Measurements from ENCODE around the gene CCSER1.

CCSER1 gene

GRCh38 chr4:90093526-90093925, 33.7 kb upstream of the CCSER1 start:
- Histone ChIP-seq H3K79me2 (ENCODE audit: control insufficient read depth, low read length) (no peaks in the 10 kb centered on the region), H3K27ac (ENCODE audit: low read depth, low read length) (no peak overlapping the region), H3K36me3 (ENCODE audit: control insufficient read depth, low read length) (no peaks in the 10 kb centered on the region), H3K9me3 (ENCODE audit: control insufficient read depth, insufficient read depth, low read length) (no peaks in the 10 kb centered on the region), H3K4me2 (ENCODE audit: low read length) (no peak overlapping the region), H3K4me1 (ENCODE audit: control insufficient read depth, low read length) (no peaks in the 10 kb centered on the region), H3K9me2 (replicated peaks; ENCODE audit: control insufficient read depth, low read length) (no peaks in the 10 kb centered on the region), H4K20me1 (ENCODE audit: control insufficient read depth, insufficient read depth, low read depth, low read length) (no peaks in the 10 kb centered on the region), H3K4me3 (ENCODE audit: low read length) (no peak overlapping the region), H3K27me3 (ENCODE audit: control insufficient read depth, low read length) (no peaks in the 10 kb centered on the region), H3F3A (ENCODE audit: control insufficient read depth, insufficient read depth) (no peaks in the 10 kb centered on the region)
- no peak for TF ChIP-seq EZH2phosphoT487 (IDR thresholded peaks at IDR 0.05; ENCODE audit: borderline replicate concordance, low read length)
- TF ChIP-seq, protein P1, sequence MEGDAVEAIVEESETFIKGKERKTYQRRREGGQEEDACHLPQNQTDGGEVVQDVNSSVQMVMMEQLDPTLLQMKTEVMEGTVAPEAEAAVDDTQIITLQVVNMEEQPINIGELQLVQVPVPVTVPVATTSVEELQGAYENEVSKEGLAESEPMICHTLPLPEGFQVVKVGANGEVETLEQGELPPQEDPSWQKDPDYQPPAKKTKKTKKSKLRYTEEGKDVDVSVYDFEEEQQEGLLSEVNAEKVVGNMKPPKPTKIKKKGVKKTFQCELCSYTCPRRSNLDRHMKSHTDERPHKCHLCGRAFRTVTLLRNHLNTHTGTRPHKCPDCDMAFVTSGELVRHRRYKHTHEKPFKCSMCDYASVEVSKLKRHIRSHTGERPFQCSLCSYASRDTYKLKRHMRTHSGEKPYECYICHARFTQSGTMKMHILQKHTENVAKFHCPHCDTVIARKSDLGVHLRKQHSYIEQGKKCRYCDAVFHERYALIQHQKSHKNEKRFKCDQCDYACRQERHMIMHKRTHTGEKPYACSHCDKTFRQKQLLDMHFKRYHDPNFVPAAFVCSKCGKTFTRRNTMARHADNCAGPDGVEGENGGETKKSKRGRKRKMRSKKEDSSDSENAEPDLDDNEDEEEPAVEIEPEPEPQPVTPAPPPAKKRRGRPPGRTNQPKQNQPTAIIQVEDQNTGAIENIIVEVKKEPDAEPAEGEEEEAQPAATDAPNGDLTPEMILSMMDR (IDR thresholded peaks at IDR 0.05; ENCODE audit: low read depth, low read length, poor library complexity, severe bottlenecking) = no peak

- H3F3A ChIP-seq (ENCODE audit: control insufficient read depth, insufficient read depth) = no peaks in the 10 kb centered on the region
- H3K79me2 ChIP-seq (ENCODE audit: control insufficient read depth, low read length) = no peaks in the 10 kb centered on the region
- no peaks in the 10 kb centered on the region for H4K20me1 ChIP-seq (ENCODE audit: control insufficient read depth, insufficient read depth, low read depth, low read length)
- H3K9me3 ChIP-seq (ENCODE audit: control insufficient read depth, insufficient read depth, low read length) = no peaks in the 10 kb centered on the region
- no peaks in the 10 kb centered on the region for H3K36me3 ChIP-seq (ENCODE audit: control insufficient read depth, low read length)
- no peaks in the 10 kb centered on the region for H3K27me3 ChIP-seq (ENCODE audit: control insufficient read depth, low read length)
- H3K4me2 ChIP-seq (ENCODE audit: low read length) = no peak overlapping the region
- no peaks in the 10 kb centered on the region for H3K4me1 ChIP-seq (ENCODE audit: control insufficient read depth, low read length)
- no peak overlapping the region for H3K4me3 ChIP-seq (ENCODE audit: low read length)
- TF ChIP-seq, protein P1 (IDR thresholded peaks at IDR 0.05; ENCODE audit: low read depth, low read length, poor library complexity, severe bottlenecking) = no peak
- no peak for TF ChIP-seq EZH2phosphoT487 (IDR thresholded peaks at IDR 0.05; ENCODE audit: borderline replicate concordance, low read length)
- no peak overlapping the region for H3K27ac ChIP-seq (ENCODE audit: low read depth, low read length)
- no peaks in the 10 kb centered on the region for H3K9me2 ChIP-seq (replicated peaks; ENCODE audit: control insufficient read depth, low read length)
Observed at GRCh38 chr4:90095000-90095399, 32.2 kb upstream of the CCSER1 start.

GRCh38 chr4:90099812-90100211, 27.4 kb upstream of the CCSER1 start:
- no peaks in the 10 kb centered on the region for H3K79me2 ChIP-seq (ENCODE audit: control insufficient read depth, low read length)
- no peak overlapping the region for H3K4me2 ChIP-seq (ENCODE audit: low read length)
- H3K27ac ChIP-seq (ENCODE audit: low read depth, low read length) = no peak overlapping the region
- TF ChIP-seq EZH2phosphoT487 (IDR thresholded peaks at IDR 0.05; ENCODE audit: borderline replicate concordance, low read length) = no peak
- TF ChIP-seq, protein P1 (IDR thresholded peaks at IDR 0.05; ENCODE audit: low read depth, low read length, poor library complexity, severe bottlenecking) = no peak
- H4K20me1 ChIP-seq (ENCODE audit: control insufficient read depth, insufficient read depth, low read depth, low read length) = no peaks in the 10 kb centered on the region
- H3K9me2 ChIP-seq (replicated peaks; ENCODE audit: control insufficient read depth, low read length) = no peaks in the 10 kb centered on the region
- H3K4me3 ChIP-seq (ENCODE audit: low read length) = no peak overlapping the region
- H3F3A ChIP-seq (ENCODE audit: control insufficient read depth, insufficient read depth) = no peaks in the 10 kb centered on the region
- no peaks in the 10 kb centered on the region for H3K9me3 ChIP-seq (ENCODE audit: control insufficient read depth, insufficient read depth, low read length)
- H3K36me3 ChIP-seq (ENCODE audit: control insufficient read depth, low read length) = no peaks in the 10 kb centered on the region
- no peaks in the 10 kb centered on the region for H3K27me3 ChIP-seq (ENCODE audit: control insufficient read depth, low read length)
- H3K4me1 ChIP-seq (ENCODE audit: control insufficient read depth, low read length) = no peaks in the 10 kb centered on the region

DNA sequence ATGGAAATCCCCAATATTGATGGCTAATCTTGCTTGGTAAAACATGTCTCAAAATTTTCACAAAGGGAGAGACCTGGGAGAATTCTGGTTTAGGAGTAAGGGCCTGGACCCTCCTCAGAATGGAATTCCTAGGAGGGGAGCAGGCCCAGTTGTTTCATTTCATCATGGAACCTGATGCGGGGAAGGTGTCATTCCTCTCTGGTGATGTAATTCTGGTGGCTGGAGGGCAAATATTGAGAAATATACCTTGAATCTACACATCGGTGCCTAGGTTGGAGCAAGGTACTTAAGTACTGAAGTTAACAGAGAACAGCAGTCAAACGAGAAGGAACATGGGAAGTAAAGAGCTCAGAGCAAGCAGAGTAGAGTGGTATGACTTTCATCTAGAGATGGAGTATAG, 23.2 kb upstream of the CCSER1 start:
- Histone ChIP-seq H3K4me1 (ENCODE audit: control insufficient read depth, low read length) (no peaks in the 10 kb centered on the region), H3K9me3 (ENCODE audit: control insufficient read depth, insufficient read depth, low read length) (no peaks in the 10 kb centered on the region), H3K27ac (ENCODE audit: low read depth, low read length) (no peak overlapping the region), H3K4me2 (ENCODE audit: low read length) (no peak overlapping the region), H3K9me2 (replicated peaks; ENCODE audit: control insufficient read depth, low read length) (no peaks in the 10 kb centered on the region), H3K36me3 (ENCODE audit: control insufficient read depth, low read length) (no peaks in the 10 kb centered on the region), H3F3A (ENCODE audit: control insufficient read depth, insufficient read depth) (no peaks in the 10 kb centered on the region), H3K27me3 (ENCODE audit: control insufficient read depth, low read length) (no peaks in the 10 kb centered on the region), H3K79me2 (ENCODE audit: control insufficient read depth, low read length) (no peaks in the 10 kb centered on the region), H3K4me3 (ENCODE audit: low read length) (no peak overlapping the region), H4K20me1 (ENCODE audit: control insufficient read depth, insufficient read depth, low read depth, low read length) (no peaks in the 10 kb centered on the region)
- TF ChIP-seq EZH2phosphoT487 (IDR thresholded peaks at IDR 0.05; ENCODE audit: borderline replicate concordance, low read length) = no peak
- TF ChIP-seq, protein P1 (IDR thresholded peaks at IDR 0.05; ENCODE audit: low read depth, low read length, poor library complexity, severe bottlenecking) = no peak
